NCI-H1105 (cell line): ENCODE results near the gene SLC7A7.
"Not testable (repeated sequence)": the region's sequence is repeated elsewhere in the genome, so short reads cannot be mapped to it uniquely, and the experiment has no call there.

Experiments
- DNase-seq: peaks from one replicate; lab custom pipeline; 2025; lab: John Stamatoyannopoulos, UW

SLC7A7 gene

GRCh38 chr14:22753586-22753985 is 61.6 kb downstream of the SLC7A7 start:
- DNase-seq: no peak

GRCh38 chr14:22752422-22752821 is 62.8 kb downstream of the SLC7A7 start:
- no peak for DNase-seq

GRCh38 chr14:22748631-22749068 is 66.6 kb downstream of the SLC7A7 start:
- no peak for DNase-seq

GRCh38 chr14:22748206-22748605 is 67.0 kb downstream of the SLC7A7 start:
- no peak for DNase-seq

GRCh38 chr14:22747769-22748168 is 67.5 kb downstream of the SLC7A7 start:
- DNase-seq: no peak

GRCh38 chr14:22740020-22740419 is 75.2 kb downstream of the SLC7A7 start:
- no peak for DNase-seq

GRCh38 chr14:22739423-22739822 is 75.8 kb downstream of the SLC7A7 start:
- no peak for DNase-seq

- no peak for DNase-seq
Observed at GRCh38 chr14:22737052-22737451, 78.2 kb downstream of the SLC7A7 start.

GRCh38 chr14:22736384-22736783 is 78.9 kb downstream of the SLC7A7 start:
- not testable (repeated sequence) for DNase-seq

- no peak for DNase-seq
Observed at GRCh38 chr14:22735096-22735495, 80.1 kb downstream of the SLC7A7 start.

- DNase-seq: no peak
Observed at GRCh38 chr14:22733829-22734228, 81.4 kb downstream of the SLC7A7 start.

GRCh38 chr14:22732062-22732461 is 83.2 kb downstream of the SLC7A7 start:
- not testable (repeated sequence) for DNase-seq

GRCh38 chr14:22726012-22726411 is 89.2 kb downstream of the SLC7A7 start:
- no peak for DNase-seq

- DNase-seq: not testable (repeated sequence)
Observed at GRCh38 chr14:22725374-22725773, 89.9 kb downstream of the SLC7A7 start.

- DNase-seq: not testable (repeated sequence)
Observed at GRCh38 chr14:22724847-22725246, 90.4 kb downstream of the SLC7A7 start.

GRCh38 chr14:22723815-22724214 is 91.4 kb downstream of the SLC7A7 start:
- DNase-seq: no peak
